H54 (cell line): Measurements from ENCODE around the gene COL25A1.

Experiments used
- DNase-seq: peaks from one replicate; pipeline ENCODE4 v3.0.0; 2011; ENCODE audit warnings: low spot score, mixed read lengths; ENCODE audit not compliant: insufficient read length
- FAIRE-seq: peaks from 3 replicates; lab custom pipeline; 2011; peaks lifted over from hg19 to GRCh38; lab: Jason Lieb, UNC
- POLR2A ChIP-seq: IDR thresholded peaks from 2 replicates; pipeline ENCODE4 v1.6.1; 2011; ENCODE audit warnings: low read depth, mild to moderate bottlenecking, low read length

Gene COL25A1

DNA sequence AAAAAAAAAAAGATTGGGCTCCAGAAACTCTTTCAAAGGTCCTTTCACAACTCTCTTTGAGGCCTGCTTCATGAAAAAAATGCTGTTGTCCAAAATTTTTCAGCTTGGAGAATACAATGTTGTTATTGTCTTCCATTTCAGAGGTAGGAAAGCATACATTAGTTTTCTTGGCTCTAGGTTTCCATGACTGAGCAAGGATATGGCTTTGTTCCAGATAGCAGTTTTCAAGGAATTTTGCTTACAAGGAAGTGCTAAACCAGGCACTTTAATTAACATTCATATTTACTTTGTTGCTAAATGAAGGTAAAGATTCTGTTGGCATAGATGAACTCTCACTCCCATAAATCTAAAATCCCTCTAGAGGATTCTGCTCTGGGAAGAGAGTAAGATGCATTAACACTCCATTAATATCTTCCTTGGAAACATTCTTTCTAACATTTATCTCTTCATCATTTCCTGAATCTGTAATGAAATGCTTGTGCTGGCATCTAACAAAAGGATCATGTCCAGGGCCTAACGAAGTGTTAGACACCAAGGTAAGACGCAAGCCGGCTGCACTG lies 118.4 kb downstream of the COL25A1 start:
- no peak for TF ChIP-seq POLR2A
- DNase-seq = no peak
- FAIRE-seq = no peak

GRCh38 chr4:109182696-109183095 lies 119.8 kb downstream of the COL25A1 start:
- DNase-seq (no peak), FAIRE-seq (no peak)
- TF ChIP-seq POLR2A = no peak

DNA sequence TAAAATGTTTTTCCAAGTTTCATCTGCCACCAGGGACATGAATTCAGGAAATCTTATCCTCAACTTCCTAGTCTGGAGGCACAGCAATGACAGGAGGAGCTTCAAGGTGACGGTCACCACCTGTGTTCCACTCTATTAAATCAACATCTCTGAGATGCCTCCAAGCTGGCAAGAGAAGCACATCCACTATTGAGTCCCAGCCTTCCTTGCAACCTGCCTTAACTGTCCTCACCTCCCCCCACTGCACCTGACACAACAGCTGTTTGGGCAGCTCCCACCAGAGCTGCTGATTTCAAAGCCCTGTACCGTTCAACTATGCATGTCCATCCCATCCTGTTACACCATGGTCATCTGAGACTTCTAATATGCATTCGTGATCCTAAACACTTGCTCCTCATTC lies 123.4 kb downstream of the COL25A1 start:
- no peak for FAIRE-seq
- DNase-seq = no peak
- TF ChIP-seq POLR2A = no peak

DNA sequence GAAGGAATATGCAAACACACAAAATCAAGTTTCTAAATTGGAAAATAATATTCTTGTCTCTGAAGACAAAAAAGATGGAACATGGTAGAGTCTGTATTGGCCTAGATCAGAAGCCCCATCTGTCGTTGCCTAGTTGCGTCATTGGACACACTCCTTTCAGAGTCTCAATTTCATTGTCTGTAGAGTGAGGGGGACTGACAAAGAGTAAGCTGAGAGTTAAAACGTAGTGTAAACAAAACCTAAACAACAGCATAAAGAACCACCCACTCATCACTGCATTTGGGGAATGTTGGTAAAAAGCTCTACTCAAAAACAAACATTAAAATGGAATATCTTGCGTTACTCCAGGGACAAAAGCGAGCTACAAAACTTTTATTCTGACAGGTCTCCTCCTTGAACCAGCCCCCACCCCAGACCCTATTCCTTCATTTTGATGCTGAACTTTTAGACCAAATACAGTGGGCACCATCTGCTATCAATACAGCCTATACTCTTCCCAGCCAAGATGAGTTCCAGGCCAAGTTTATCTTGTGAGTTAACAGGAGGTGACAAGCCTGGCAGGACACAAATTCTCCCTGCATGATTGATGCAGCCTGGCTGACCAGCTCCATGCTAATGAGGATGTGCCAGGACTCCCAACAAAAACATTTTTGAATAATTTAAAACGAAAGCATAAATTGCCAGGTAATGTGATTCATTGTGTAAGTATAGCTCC lies 125.2 kb downstream of the COL25A1 start:
- DNase-seq (no peak), FAIRE-seq (no peak)
- TF ChIP-seq POLR2A = no peak

DNA sequence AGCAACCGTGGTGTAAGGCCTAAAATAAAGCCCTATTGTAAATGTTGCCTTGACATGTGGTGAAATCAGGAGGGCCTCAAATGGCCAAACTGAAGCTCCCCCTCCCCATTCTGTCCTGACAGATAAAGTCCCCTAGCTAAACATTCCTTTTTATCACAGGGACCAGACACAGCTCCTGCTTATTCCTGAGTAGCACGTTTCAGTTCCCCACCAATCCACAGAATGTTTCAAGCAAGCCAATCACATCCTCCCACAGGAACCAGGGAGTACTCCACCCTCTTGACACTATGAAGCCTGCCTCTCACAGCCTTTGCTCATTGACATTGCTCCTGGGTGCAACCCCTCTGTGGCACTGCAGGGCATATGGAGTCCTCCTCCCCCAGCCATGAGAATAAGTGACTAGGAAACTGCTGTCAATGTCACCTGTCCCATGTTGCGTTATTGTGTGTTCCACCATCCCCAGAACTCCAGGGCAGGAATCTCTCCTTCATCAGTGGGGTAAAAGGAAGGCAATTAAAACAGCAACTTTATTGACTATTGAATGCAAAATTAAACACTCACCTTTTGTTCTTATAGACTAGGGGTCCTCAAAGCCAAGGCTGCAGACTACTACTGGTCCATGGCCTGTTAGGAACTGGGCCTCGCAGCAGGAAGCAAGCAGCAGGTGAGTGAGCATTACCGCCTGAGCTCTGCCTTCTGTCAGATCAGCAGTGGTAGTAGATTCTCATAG lies 128.1 kb downstream of the COL25A1 start:
- FAIRE-seq (no peak), DNase-seq (no peak)
- TF ChIP-seq POLR2A = no peak

GRCh38 chr4:109172301-109172700 lies 130.2 kb downstream of the COL25A1 start:
- TF ChIP-seq POLR2A = no peak
- no peak for FAIRE-seq
- no peak for DNase-seq

GRCh38 chr4:109171070-109171469 lies 131.4 kb downstream of the COL25A1 start:
- TF ChIP-seq POLR2A = no peak
- DNase-seq = no peak
- FAIRE-seq = no peak

GRCh38 chr4:109169170-109169569 lies 133.3 kb downstream of the COL25A1 start:
- TF ChIP-seq POLR2A = no peak
- no peak for FAIRE-seq
- DNase-seq = no peak

DNA sequence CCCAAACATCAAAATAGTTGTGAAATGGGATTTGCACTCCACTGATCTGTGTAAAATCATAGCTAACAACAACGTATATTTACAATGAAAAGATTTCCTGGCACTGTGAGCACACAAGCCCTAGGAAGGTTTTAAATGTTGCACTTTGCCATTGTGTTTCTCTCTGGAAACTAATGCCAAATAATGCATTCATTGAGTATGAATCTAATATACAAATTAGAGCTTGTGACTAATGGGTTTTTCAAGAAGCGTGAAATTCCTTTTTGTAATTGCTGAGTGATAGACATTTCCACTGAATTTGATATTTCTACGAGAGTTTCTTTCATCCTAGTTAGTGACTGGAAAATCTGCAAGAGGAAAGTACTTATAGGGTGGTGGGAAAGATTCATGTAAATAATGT lies 135.9 kb downstream of the COL25A1 start:
- TF ChIP-seq POLR2A = no peak
- FAIRE-seq (no peak), DNase-seq (no peak)

- DNase-seq (no peak), FAIRE-seq (no peak)
- no peak for TF ChIP-seq POLR2A
Measured at GRCh38 chr4:109166126-109166525, 136.3 kb downstream of the COL25A1 start.

- no peak for FAIRE-seq
Measured at GRCh38 chr4:109164011-109164410, 138.4 kb downstream of the COL25A1 start.

DNA sequence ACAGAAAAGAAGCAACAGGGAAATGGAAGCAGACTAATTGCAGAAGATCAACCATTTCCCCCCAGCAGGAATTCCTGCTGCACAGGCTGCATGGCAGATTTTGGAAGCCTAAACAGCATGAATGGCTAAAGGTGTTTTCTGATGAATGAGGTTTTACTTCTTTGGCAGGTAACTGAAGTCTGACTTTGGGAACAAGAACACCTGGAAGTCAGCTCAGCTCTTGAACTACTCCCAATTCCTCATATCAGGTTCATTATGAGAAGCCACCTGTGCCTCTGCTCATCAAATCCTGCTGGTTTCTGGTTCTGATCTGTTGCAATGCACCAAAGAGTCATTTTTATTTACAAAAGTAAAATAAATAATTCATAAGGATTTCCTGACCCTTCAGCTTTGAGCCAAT lies 139.0 kb downstream of the COL25A1 start:
- FAIRE-seq = no peak

More at GRCh38 chr4:109164011-109164410, 138.4 kb downstream of the COL25A1 start:
- TF ChIP-seq POLR2A = no peak
- DNase-seq = no peak

GRCh38 chr4:109162759-109163158 lies 139.7 kb downstream of the COL25A1 start:
- FAIRE-seq (no peak), DNase-seq (no peak)
- TF ChIP-seq POLR2A = no peak

More for the DNA sequence above, 139.0 kb downstream of the COL25A1 start:
- DNase-seq = no peak
- no peak for TF ChIP-seq POLR2A

DNA sequence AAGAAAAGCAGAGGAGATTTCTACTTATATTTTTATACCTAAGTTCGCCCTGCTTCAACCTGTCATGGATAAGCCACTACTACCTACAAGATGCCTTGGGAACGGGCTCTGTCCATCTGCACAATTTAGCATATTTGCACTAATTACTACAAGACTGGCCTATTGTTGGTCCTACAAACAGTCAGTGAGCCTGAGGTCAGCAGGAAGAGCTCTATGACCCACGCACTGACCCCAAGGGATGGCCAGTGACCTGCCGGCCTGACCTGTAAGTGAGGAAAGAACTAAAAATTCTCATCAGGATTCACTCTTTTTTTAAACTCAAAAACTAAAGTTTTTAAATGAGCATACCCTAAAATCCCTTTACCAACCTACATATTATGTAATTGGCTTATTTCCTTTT lies 142.0 kb downstream of the COL25A1 start:
- TF ChIP-seq POLR2A = no peak
- FAIRE-seq = no peak
- DNase-seq = no peak
